Common myeloid progenitor, CD34-positive (primary cell): Measurements from ENCODE around the gene EHBP1L1.
A peak's percentile ranks its signal among the peaks of the same experiment; 100 is the strongest.

Source experiments
- CTCF ChIA-PET: fragments of 350-600 bp; sonication (Branson Sonifier 250); formaldehyde crosslinking; loops from one replicate; lab custom pipeline; 2021; ENCODE audit warnings: antibody characterized with exemption; lab: Charles Lee
- POLR2A ChIA-PET: fragments of 350-600 bp; sonication (Branson Sonifier 250); formaldehyde crosslinking; loops from one replicate; lab custom pipeline; 2021; ENCODE audit warnings: antibody characterized with exemption; lab: Charles Lee
- DNase-seq, 3 donors: peaks; one replicate each; pipeline versions ENCODE4 v3.0.0 to v3.0.0-alpha.2; 2013
- H3K27ac ChIP-seq, 2 experiments: 1 replicate in 1 of 2; 2 replicates in 1 of 2; pipeline ENCODE4 v1.7.0; 2013; ENCODE audit warnings: inconsistent platforms in 2 of 2, low read length in 2 of 2, mild to moderate bottlenecking in 2 of 2, low read depth in 1 of 2, moderate library complexity in 1 of 2; ENCODE audit not compliant: severe bottlenecking in 2 of 2, insufficient read depth in 1 of 2, poor library complexity in 1 of 2
- H3K27me3 ChIP-seq, 5 experiments: replicated peaks in 2 of 5; 1 replicate in 3 of 5; 2 replicates in 2 of 5; pipeline versions ENCODE4 v1.6.1 to v1.7.0; 2013; ENCODE audit warnings: low read length in 4 of 5, mild to moderate bottlenecking in 2 of 5, moderate library complexity in 2 of 5, inconsistent platforms in 1 of 5; ENCODE audit not compliant: insufficient read depth in 5 of 5, control insufficient read depth in 4 of 5
- H3K36me3 ChIP-seq, 4 experiments: 1 replicate in 2 of 4; 2 replicates in 2 of 4; pipeline versions ENCODE4 v1.6.1 to v1.7.0; 2013; ENCODE audit warnings: low read length in 3 of 4, control low read depth in 1 of 4, mild to moderate bottlenecking in 1 of 4; ENCODE audit not compliant: control insufficient read depth in 4 of 4, insufficient read depth in 4 of 4
- H3K4me1 ChIP-seq, 4 experiments: 1 replicate in 3 of 4; 2 replicates in 1 of 4; pipeline versions ENCODE4 v1.6.1 to v1.7.1; 2013; ENCODE audit warnings: low read length in 3 of 4, mild to moderate bottlenecking in 3 of 4, control low read depth in 1 of 4, inconsistent platforms in 1 of 4, moderate library complexity in 1 of 4; ENCODE audit not compliant: control insufficient read depth in 4 of 4, insufficient read depth in 4 of 4; ENCODE audit errors: control extremely low read depth in 1 of 4
- H3K4me3 ChIP-seq, 7 experiments: 1 replicate in 4 of 7; 2 replicates in 3 of 7; pipeline versions ENCODE4 v1.5.1 to v1.7.0; 2013; ENCODE audit warnings: mild to moderate bottlenecking in 7 of 7, low read length in 6 of 7, moderate library complexity in 6 of 7, inconsistent platforms in 2 of 7, low read depth in 2 of 7, control low read depth in 1 of 7; ENCODE audit not compliant: insufficient read depth in 4 of 7, control insufficient read depth in 1 of 7; ENCODE audit errors: extremely low read depth in 1 of 7
- H3K9me3 ChIP-seq, 5 experiments: 1 replicate in 4 of 5; 2 replicates in 1 of 5; pipeline versions ENCODE4 v1.6.1 to v1.7.1; 2013; ENCODE audit warnings: low read length in 4 of 5, mild to moderate bottlenecking in 2 of 5, inconsistent platforms in 1 of 5, low read depth in 1 of 5, moderate library complexity in 1 of 5; ENCODE audit not compliant: control insufficient read depth in 4 of 5, insufficient read depth in 2 of 5; ENCODE audit errors: control extremely low read depth in 1 of 5
- WGBS: methylation state at CpG from one replicate; pipeline ENCODE4 v1.1.5; 2013; ENCODE audit not compliant: insufficient coverage; 5-methylcytosine and 5-hydroxymethylcytosine counted together

Gene EHBP1L1

DNA sequence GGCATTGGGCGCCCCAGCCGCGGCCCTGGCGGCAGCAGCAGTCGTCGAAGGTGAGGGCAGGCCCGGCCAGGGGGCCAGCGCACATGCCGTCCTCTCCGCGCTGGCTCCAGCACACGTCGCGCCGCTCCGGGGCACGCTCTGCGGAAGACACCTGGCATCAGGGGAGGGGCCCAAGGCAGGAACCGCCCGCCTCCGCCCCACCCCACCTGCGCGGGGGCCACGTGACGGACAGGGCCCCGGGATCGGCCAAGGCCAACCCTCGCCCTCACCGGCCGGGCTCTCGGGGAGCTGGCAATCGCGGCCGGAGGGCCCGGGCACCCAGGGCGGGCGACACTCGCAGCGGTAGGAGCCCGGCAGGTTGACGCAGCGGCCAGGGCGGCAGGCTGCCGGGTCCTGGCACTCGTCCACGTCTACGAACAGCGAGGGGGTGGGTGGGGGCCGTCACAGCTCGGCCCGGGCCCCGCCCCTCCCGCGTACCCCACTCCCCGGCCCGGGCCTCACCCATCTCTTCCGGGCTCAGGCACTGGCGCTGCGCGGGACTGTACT is 36.0 kb upstream of the EHBP1L1 start:
- WGBS, result 13% methylated on average over 38 of the region's 60 CpGs
- Histone ChIP-seq H3K36me3 (peaks cover 2 to 48% (median 33%) of the 10 kb centered on the region in 4 experiments), H3K4me3 (peak overlapping the region; percentile 41 to 87 (median 72)), H3K4me1 (peaks cover 3 to 27% (median 24%) of the 10 kb centered on the region in 4 experiments), H3K27me3 (no peaks in the 10 kb centered on the region), H3K27ac (peak overlapping the region in 1 of 2 experiments; percentile 49), H3K9me3 (no peaks in the 10 kb centered on the region)
- CTCF ChIA-PET, result interaction anchor here (0.7 to 21.8 kb wide), 11 partner anchors 9 to 164 kb away, joined by 3 to 262 read pairs (median 14); partner anchors contain the start of genes EHBP1L1, FAM89B, KCNK7 and LTBP3
- DNase-seq, result no peak
- POLR2A ChIA-PET, result interaction anchor here (0.7 to 2.3 kb wide), 6 partner anchors 13 to 53 kb away, joined by 3 to 13 read pairs (median 4); partner anchors contain the start of genes EHBP1L1 and ZNRD2

DNA sequence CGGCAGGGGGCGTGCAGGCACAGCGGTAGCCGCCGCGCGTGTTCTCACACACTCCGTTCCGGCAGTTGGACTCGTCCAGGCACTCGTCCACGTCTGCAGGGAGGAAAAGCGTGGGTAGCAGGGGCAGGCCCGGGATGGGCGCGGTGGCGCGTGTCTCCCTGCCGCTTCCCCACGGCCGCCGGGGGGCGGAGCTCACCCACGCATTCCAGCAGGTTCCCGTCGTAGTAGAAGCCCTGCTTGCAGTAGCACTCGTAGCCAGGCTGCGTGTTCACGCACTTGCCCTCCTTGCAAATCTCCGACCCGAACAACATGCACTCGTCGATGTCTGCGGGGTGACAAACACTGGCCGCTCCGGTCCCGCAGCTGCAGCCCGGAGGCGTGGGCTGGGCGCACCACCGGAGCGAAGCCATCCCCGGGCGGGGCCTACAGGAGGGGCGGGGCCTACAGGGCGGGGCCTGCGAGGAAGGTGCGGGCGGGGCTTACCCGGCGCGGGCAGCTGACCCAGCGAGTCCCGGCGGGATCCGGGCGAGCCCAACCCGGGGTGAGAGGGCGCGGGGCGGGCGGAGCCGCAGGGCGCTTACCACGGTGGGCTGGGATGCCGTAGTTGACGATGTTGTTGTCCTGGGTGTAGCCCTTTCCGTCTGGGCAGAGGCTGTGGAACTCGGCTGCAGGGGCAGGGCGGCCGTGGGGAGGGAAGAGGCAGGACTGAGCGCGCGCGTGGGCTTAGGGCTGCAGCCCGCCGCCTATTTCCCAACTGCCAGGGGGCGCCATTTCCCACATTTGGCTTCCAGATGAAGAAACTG is 35.4 kb upstream of the EHBP1L1 start:
- CTCF ChIA-PET, result interaction anchor here (0.6 to 21.8 kb wide), 16 partner anchors 10 to 165 kb away, joined by 3 to 262 read pairs (median 6); partner anchors contain the start of genes EHBP1L1, FAM89B, KCNK7 and LTBP3
- WGBS, result under 1% methylated on average over 61 of the region's 78 CpGs
- peaks cover 0 to 41% (median 29%) of the 10 kb centered on the region in 4 experiments for H3K36me3 ChIP-seq
- peak; percentile 82 to 89 (median 87) for DNase-seq
- peak overlapping the region; percentile 41 to 87 (median 72) for H3K4me3 ChIP-seq
- POLR2A ChIA-PET, result interaction anchor here (1.0 to 2.3 kb wide), 6 partner anchors 12 to 52 kb away, joined by 3 to 13 read pairs (median 6); partner anchors contain the start of genes EHBP1L1, FAM89B and ZNRD2
- no peaks in the 10 kb centered on the region for H3K9me3 ChIP-seq
- peak overlapping the region in 1 of 2 experiments; percentile 49 for H3K27ac ChIP-seq
- H3K4me1 ChIP-seq, result peaks cover 3 to 28% (median 25%) of the 10 kb centered on the region in 4 experiments
- no peaks in the 10 kb centered on the region for H3K27me3 ChIP-seq

GRCh38 chr11:65541093-65541982 is 34.5 kb upstream of the EHBP1L1 start:
- no peak for DNase-seq
- Histone ChIP-seq H3K4me1 (peaks cover 6 to 36% (median 32%) of the 10 kb centered on the region in 4 experiments), H3K27ac (peak overlapping the region in 1 of 2 experiments; percentile 47), H3K4me3 (peak overlapping the region in 5 of 7 experiments; percentile 69 to 87 (median 76)), H3K27me3 (no peaks in the 10 kb centered on the region), H3K9me3 (no peaks in the 10 kb centered on the region), H3K36me3 (peaks cover 0 to 32% (median 23%) of the 10 kb centered on the region in 4 experiments)
- 44% methylated on average over 12 of the region's 18 CpGs for WGBS
- ChIA-PET POLR2A (interaction anchor here (1.0 to 2.3 kb wide), 5 partner anchors 11 to 34 kb away, joined by 3 to 13 read pairs (median 7); partner anchors contain the start of genes EHBP1L1, FAM89B and ZNRD2), CTCF (interaction anchor here (0.5 to 21.8 kb wide), 16 partner anchors 10 to 732 kb away, joined by 3 to 262 read pairs (median 6); partner anchors contain the start of genes EHBP1L1, FAM89B, KCNK7 and LTBP3)

- Histone ChIP-seq H3K27ac (no peak overlapping the region), H3K36me3 (peaks cover 0 to 25% (median 15%) of the 10 kb centered on the region in 4 experiments), H3K4me3 (no peak overlapping the region), H3K4me1 (peaks cover 6 to 49% (median 45%) of the 10 kb centered on the region in 4 experiments), H3K9me3 (no peaks in the 10 kb centered on the region), H3K27me3 (no peaks in the 10 kb centered on the region)
- no peak for DNase-seq
- ChIA-PET CTCF (interaction anchor here (3.0 to 21.8 kb wide), 5 partner anchors 9 to 52 kb away, joined by 14 to 262 read pairs (median 89); partner anchors contain the start of genes EHBP1L1, FAM89B, KCNK7 and LTBP3), POLR2A (no interaction called here)
- 100% methylated on average over 2 of the region's 3 CpGs for WGBS
Measured at GRCh38 chr11:65542738-65543390, 33.0 kb upstream of the EHBP1L1 start.

DNA sequence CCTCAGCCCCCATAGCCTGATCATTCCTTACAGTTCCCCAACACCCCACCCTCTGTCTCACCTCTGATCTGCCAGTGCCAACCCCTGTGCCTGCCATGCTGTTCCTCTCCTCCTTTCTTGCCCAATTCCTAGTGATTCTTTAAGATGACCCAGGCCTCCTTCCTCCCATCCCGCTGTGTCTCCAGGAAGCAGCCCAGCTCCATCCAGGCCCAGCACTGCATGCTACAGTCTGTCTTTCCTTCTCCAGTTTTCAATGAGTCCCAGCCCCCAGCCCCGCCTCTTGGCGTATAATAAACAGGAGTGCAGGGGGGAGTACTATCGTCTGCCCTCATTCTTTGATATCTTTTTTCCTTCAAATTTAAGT is 30.0 kb upstream of the EHBP1L1 start:
- H3K9me3 ChIP-seq, result no peaks in the 10 kb centered on the region
- DNase-seq, result no peak
- ChIA-PET POLR2A (no interaction called here), CTCF (interaction anchor here (1.3 to 21.8 kb wide), 5 partner anchors 9 to 37 kb away, joined by 3 to 262 read pairs (median 4); partner anchors contain the start of genes EHBP1L1, FAM89B, LTBP3 and ZNRD2)
- WGBS, result 22% methylated on average over 4 of the region's 4 CpGs
- no peaks in the 10 kb centered on the region for H3K27me3 ChIP-seq
- peak overlapping the region in 3 of 7 experiments; percentile 19 to 54 (median 47) for H3K4me3 ChIP-seq
- peak overlapping the region in 1 of 2 experiments; percentile 50 for H3K27ac ChIP-seq
- H3K36me3 ChIP-seq, result peaks cover under 1 to 21% (median 13%) of the 10 kb centered on the region in 4 experiments
- peaks cover 8 to 50% (median 44%) of the 10 kb centered on the region in 4 experiments for H3K4me1 ChIP-seq
